Astrocyte of the spinal cord (primary cell): ENCODE data around the gene CASQ2.
A peak's percentile ranks its signal among the peaks of the same experiment; 100 is the strongest.

Source experiments
- DNase-seq: peaks from one replicate; pipeline ENCODE4 v3.0.0; 2011; ENCODE audit warnings: low read depth, low spot score
- H3K4me3 ChIP-seq: 2 replicates; pipeline ENCODE4 v1.5.1; 2011; ENCODE audit warnings: low read depth, mild to moderate bottlenecking, low read length, moderate library complexity
- CTCF ChIP-seq: IDR thresholded peaks from 2 replicates; pipeline ENCODE4 v1.5.1; 2012; ENCODE audit warnings: low read depth, mild to moderate bottlenecking, low read length, inconsistent platforms
- in situ Hi-C: cut with HindIII; loops from 2 replicates; pipeline ENCODE4 v1.10.0; 2017; ENCODE audit warnings: low sequenced_read_pairs

The CASQ2 gene

GRCh38 chr1:115757856-115758255 lies 10.7 kb downstream of the CASQ2 start:
- no peak for DNase-seq
- H3K4me3 ChIP-seq, result no peak overlapping the region
- in situ Hi-C loops, result no loop called here
- no peak for TF ChIP-seq CTCF

GRCh38 chr1:115757326-115757725 lies 11.2 kb downstream of the CASQ2 start:
- TF ChIP-seq CTCF, result no peak
- DNase-seq, result no peak
- in situ Hi-C loops, result no loop called here
- H3K4me3 ChIP-seq, result no peak overlapping the region

- H3K4me3 ChIP-seq, result no peak overlapping the region
- TF ChIP-seq CTCF, result no peak
- in situ Hi-C loops, result no loop called here
Observed at GRCh38 chr1:115755456-115756370, 12.8 kb downstream of the CASQ2 start.

GRCh38 chr1:115753830-115754229 lies 14.7 kb downstream of the CASQ2 start:
- TF ChIP-seq CTCF, result no peak
- H3K4me3 ChIP-seq, result no peak overlapping the region
- no peak for DNase-seq
- in situ Hi-C loops, result no loop called here

More at GRCh38 chr1:115755456-115756370, 12.8 kb downstream of the CASQ2 start:
- DNase-seq, result no peak

GRCh38 chr1:115753361-115753760 lies 15.2 kb downstream of the CASQ2 start:
- no peak for TF ChIP-seq CTCF
- in situ Hi-C loops, result no loop called here
- DNase-seq, result no peak
- H3K4me3 ChIP-seq, result no peak overlapping the region

- peak; percentile 72 for DNase-seq
- in situ Hi-C loops, result no loop called here
- TF ChIP-seq CTCF, result no peak
- H3K4me3 ChIP-seq, result no peak overlapping the region
Observed at GRCh38 chr1:115748401-115749150, 19.9 kb downstream of the CASQ2 start.
